Testis (tissue), 3 donors: ENCODE measurements around the gene ESR1. TPM values are rescaled to one million over a fixed set of nuclear protein-coding genes. Genes with fewer than 3 reads are reported as not detected.

Source experiments
- DNase-seq: peaks from one replicate; pipeline ENCODE4 v3.0.0-alpha.2; 2019
- H3K27ac ChIP-seq, 2 donors: fragments of 200-600 bp; sonication (generic); one replicate each; pipeline ENCODE4 v1.5.1; 2019
- H3K27me3 ChIP-seq: fragments of 200-600 bp; sonication (generic); one replicate; pipeline ENCODE4 v1.5.1; 2019
- H3K36me3 ChIP-seq: fragments of 200-600 bp; sonication (generic); one replicate; pipeline ENCODE4 v1.5.1; 2017; ENCODE audit warnings: low read depth; ENCODE audit errors: missing control alignments
- H3K4me1 ChIP-seq: fragments of 200-600 bp; sonication (generic); one replicate; pipeline ENCODE4 v1.5.1; 2019
- H3K4me3 ChIP-seq, 2 donors: fragments of 200-600 bp; sonication (generic); one replicate each; pipeline ENCODE4 v1.5.1; 2017 to 2019
- H3K9me3 ChIP-seq: fragments of 200-600 bp; sonication (generic); one replicate; pipeline ENCODE4 v1.5.1; 2017
- POLR2A ChIP-seq: fragments of 450-650 bp; IDR thresholded peaks from one replicate; pipeline ENCODE4 v1.6.1; 2017; ENCODE audit warnings: antibody characterized with exemption, mild to moderate bottlenecking, moderate library complexity
- WGBS, 2 donors: methylation state at CpG; one replicate each; pipeline ENCODE4 v1.1.5; 2018; 5-methylcytosine and 5-hydroxymethylcytosine counted together
- intact Hi-C: fragments of 100-400 bp; cut with DNase I; formaldehyde crosslinking; loops from one replicate; pipeline ENCODE4 v1.15.1; 2023; ENCODE audit warnings: low total_unique reads
- polyA plus RNA-seq: library from polyadenylated mRNA; stranded (reverse); fragments of 350-450 nt; fragmentation: Illumina TruSeq; extraction: RNeasy Lipid Tissue Mini Kit (QIAGEN cat#74804); gene quantifications from one replicate; pipeline ENCODE4 v1.2.3, GENCODE V29; 2014; ENCODE audit warnings: low read depth, low replicate concordance; ENCODE audit not compliant: insufficient read depth
- total RNA-seq, 2 donors: library from RNA; depleted of rRNA; stranded (reverse); fragments of >200 nt; gene quantifications; one replicate each; pipeline ENCODE4 v1.2.3, GENCODE V29; 2016
- TF ChIP-seq, protein P1 (sequence below), 3 experiments: fragments of 450-650 bp in 2 of 3; fragments of 200-600 bp in 1 of 3; sonication (generic) in 1 of 3; IDR thresholded peaks; one replicate each; pipeline ENCODE4 v1.5.1; 2016 to 2019; ENCODE audit warnings: antibody characterized with exemption in 3 of 3, mild to moderate bottlenecking in 2 of 3, moderate library complexity in 1 of 3

Gene ESR1
- total and polyA plus RNA-seq, 3 donors from 2014 or later, result 4.3 to 9.3 (median 8.1) TPM

DNA sequence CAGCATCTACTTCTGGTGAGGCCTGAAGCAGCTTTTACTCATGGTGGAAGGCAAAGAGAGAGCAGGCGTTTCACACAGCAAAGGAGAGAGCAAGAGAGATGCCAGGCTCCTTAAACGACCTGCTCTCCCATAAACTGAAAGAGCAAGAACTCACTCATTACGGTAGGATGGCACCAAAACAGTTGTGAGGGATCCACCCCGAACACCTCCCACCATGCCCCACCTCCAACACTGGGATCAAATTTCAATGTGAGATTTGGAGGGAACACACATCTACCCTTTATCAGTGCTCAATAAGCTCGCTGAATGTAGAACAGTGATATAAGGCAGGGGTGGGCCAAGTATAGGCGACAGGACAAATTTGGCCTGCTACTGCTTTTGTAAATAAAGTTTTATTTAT is 244.6 kb downstream of the ESR1 start:
- Histone ChIP-seq H3K4me1 (no peaks in the 10 kb centered on the region), H3K4me3 (no peak overlapping the region), H3K27me3 (no peaks in the 10 kb centered on the region), H3K9me3 (no peaks in the 10 kb centered on the region), H3K36me3 (no peaks in the 10 kb centered on the region), H3K27ac (no peak overlapping the region)
- intact Hi-C loops, result no loop called here
- TF ChIP-seq, protein P1, sequence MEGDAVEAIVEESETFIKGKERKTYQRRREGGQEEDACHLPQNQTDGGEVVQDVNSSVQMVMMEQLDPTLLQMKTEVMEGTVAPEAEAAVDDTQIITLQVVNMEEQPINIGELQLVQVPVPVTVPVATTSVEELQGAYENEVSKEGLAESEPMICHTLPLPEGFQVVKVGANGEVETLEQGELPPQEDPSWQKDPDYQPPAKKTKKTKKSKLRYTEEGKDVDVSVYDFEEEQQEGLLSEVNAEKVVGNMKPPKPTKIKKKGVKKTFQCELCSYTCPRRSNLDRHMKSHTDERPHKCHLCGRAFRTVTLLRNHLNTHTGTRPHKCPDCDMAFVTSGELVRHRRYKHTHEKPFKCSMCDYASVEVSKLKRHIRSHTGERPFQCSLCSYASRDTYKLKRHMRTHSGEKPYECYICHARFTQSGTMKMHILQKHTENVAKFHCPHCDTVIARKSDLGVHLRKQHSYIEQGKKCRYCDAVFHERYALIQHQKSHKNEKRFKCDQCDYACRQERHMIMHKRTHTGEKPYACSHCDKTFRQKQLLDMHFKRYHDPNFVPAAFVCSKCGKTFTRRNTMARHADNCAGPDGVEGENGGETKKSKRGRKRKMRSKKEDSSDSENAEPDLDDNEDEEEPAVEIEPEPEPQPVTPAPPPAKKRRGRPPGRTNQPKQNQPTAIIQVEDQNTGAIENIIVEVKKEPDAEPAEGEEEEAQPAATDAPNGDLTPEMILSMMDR (IDR thresholded peaks at IDR 0.05), result no peak
- TF ChIP-seq POLR2A, result no peak
- no peak for DNase-seq
- WGBS, 2 donors, result 83 to 88% methylated on average over 6 of the region's 6 CpGs

DNA sequence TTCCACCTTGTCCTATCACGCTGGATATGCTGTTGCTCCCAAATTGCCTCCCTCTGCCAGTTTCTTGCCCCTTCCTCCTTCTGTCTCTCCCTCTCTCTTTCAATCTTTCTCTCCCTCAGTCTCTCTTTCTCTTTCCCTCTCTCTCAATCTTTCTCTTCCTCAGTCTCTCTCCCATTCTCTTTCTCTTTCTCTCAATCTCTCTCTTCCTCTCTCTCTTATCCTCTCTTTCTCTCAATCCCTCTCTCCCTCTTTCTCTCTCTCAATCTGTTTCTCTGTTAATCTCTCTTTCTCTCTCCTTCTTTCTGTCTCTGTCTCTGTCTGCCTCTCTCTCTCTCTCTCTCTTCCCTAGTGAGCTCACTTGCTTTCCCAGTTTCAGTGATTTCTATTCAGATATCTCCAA is 245.8 kb downstream of the ESR1 start:
- H3K36me3 ChIP-seq, result no peaks in the 10 kb centered on the region
- no peak for TF ChIP-seq POLR2A
- TF ChIP-seq, protein P1 (IDR thresholded peaks at IDR 0.05), result no peak
- no peaks in the 10 kb centered on the region for H3K4me1 ChIP-seq
- intact Hi-C loops, result no loop called here
- no peak for DNase-seq
- H3K4me3 ChIP-seq, result no peak overlapping the region
- no peaks in the 10 kb centered on the region for H3K27me3 ChIP-seq
- no peak overlapping the region for H3K27ac ChIP-seq
- H3K9me3 ChIP-seq, result no peaks in the 10 kb centered on the region
- WGBS, 2 donors, result 97 to 100% methylated on average over 1 of the region's 1 CpG

DNA sequence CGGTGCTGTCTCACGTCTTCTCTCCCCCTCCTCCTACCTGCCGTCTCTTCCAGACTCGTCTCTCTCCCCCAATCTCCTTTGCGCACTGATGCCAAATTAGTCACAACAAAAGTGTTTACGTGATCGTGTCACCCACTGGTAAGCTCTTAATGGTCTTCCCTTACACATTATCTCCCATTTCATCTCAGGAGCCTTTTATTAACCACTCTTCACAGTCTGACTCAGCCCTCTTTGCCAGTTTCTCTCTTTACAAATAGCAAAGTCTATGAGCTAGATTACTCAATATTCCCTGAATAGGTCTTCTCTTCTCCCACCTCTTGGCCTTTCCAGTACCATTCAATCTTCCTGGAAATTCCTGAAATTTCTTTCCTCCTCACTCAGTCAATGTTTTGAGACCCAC is 247.0 kb downstream of the ESR1 start:
- no peaks in the 10 kb centered on the region for H3K27me3 ChIP-seq
- intact Hi-C loops, result no loop called here
- no peaks in the 10 kb centered on the region for H3K9me3 ChIP-seq
- DNase-seq, result no peak
- TF ChIP-seq, protein P1 (IDR thresholded peaks at IDR 0.05), result no peak
- no peak for TF ChIP-seq POLR2A
- no peaks in the 10 kb centered on the region for H3K36me3 ChIP-seq
- no peaks in the 10 kb centered on the region for H3K4me1 ChIP-seq
- no peak overlapping the region for H3K4me3 ChIP-seq
- WGBS, 2 donors, result 87 to 92% methylated on average over 7 of the region's 7 CpGs
- H3K27ac ChIP-seq, result no peak overlapping the region

DNA sequence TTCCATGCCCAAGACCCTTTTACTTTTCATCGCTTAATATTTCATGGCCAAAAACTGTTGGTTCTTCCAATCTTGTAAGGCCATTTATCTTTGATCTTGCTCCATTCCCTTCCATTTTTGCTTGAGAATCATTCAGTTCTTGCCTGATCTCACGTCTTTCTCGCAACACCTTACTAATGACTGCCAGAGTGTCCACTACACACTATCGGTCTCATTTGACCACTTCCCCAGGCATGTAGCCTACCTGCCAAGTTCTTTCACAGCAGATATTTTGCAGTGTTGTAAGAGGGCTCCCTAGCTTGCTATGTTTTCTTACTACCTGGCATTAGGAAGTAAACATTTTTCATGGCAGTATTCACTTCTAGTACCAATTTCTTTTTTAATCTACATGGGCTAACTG is 248.0 kb downstream of the ESR1 start:
- WGBS, 2 donors, result 96 to 98% methylated on average over 4 of the region's 4 CpGs
- H3K27ac ChIP-seq, result no peak overlapping the region

More for the DNA sequence above, 248.0 kb downstream of the ESR1 start:
- H3K9me3 ChIP-seq, result no peaks in the 10 kb centered on the region
- TF ChIP-seq POLR2A, result no peak
- TF ChIP-seq, protein P1 (IDR thresholded peaks at IDR 0.05), result no peak
- intact Hi-C loops, result no loop called here
- no peaks in the 10 kb centered on the region for H3K36me3 ChIP-seq
- DNase-seq, result no peak
- H3K4me1 ChIP-seq, result no peaks in the 10 kb centered on the region
- H3K27me3 ChIP-seq, result no peaks in the 10 kb centered on the region
- H3K4me3 ChIP-seq, result no peak overlapping the region
